Parathyroid adenoma (tissue), 2 donors: ENCODE data around the gene PIKFYVE.
"Not testable (repeated sequence)": the region's sequence is repeated elsewhere in the genome, so short reads cannot be mapped to it uniquely, and the experiment has no call there.

Experiments used
- H2AFZ ChIP-seq: fragments of 300-600 bp; sonication (generic); one replicate; pipeline ENCODE4 v1.7.0; 2017; ENCODE audit warnings: antibody characterized with exemption, mild to moderate bottlenecking
- H3K27ac ChIP-seq: fragments of 300-600 bp; sonication (generic); one replicate; pipeline ENCODE4 v1.7.0; 2017
- H3K27me3 ChIP-seq: fragments of 300-600 bp; sonication (generic); one replicate; pipeline ENCODE4 v1.7.0; 2017; ENCODE audit warnings: low read length; ENCODE audit not compliant: control insufficient read depth, insufficient read depth
- H3K36me3 ChIP-seq: fragments of 300-600 bp; sonication (generic); one replicate; pipeline ENCODE4 v1.7.0; 2017; ENCODE audit warnings: low read length; ENCODE audit not compliant: control insufficient read depth, insufficient read depth
- H3K4me1 ChIP-seq: fragments of 300-600 bp; sonication (generic); one replicate; pipeline ENCODE4 v1.7.0; 2017; ENCODE audit warnings: control low read depth
- H3K4me2 ChIP-seq: fragments of 300-600 bp; sonication (generic); one replicate; pipeline ENCODE4 v1.7.0; 2017; ENCODE audit warnings: low read length
- H3K4me3 ChIP-seq: fragments of 300-600 bp; sonication (generic); one replicate; pipeline ENCODE4 v1.7.0; 2017; ENCODE audit warnings: low read depth, low read length
- H3K79me2 ChIP-seq: fragments of 300-600 bp; sonication (generic); one replicate; pipeline ENCODE4 v1.7.0; 2017; ENCODE audit warnings: control low read depth
- H3K9ac ChIP-seq: fragments of 300-600 bp; sonication (generic); one replicate; pipeline ENCODE4 v1.7.0; 2017; ENCODE audit warnings: mild to moderate bottlenecking
- H3K9me3 ChIP-seq: fragments of 300-600 bp; sonication (generic); one replicate; pipeline ENCODE4 v1.7.0; 2017; ENCODE audit warnings: low read length; ENCODE audit not compliant: control insufficient read depth
- CTCF ChIP-seq: fragments of 300-600 bp; sonication (generic); IDR thresholded peaks from one replicate; pipeline ENCODE4 v1.7.0; 2017; ENCODE audit warnings: antibody characterized with exemption, mild to moderate bottlenecking
- donor health status: primary hyperparathyroidism.

Gene PIKFYVE

GRCh38 chr2:208265371-208265800 is 669 bp upstream of the PIKFYVE start:
- Histone ChIP-seq H3K4me3 (peak overlapping the region; percentile 80), H3K79me2 (peaks cover 27% of the 10 kb centered on the region), H3K27me3 (no peaks in the 10 kb centered on the region), H3K9ac (no peak overlapping the region), H3K27ac (peak overlapping the region; percentile 82), H3K36me3 (no peaks in the 10 kb centered on the region), H3K4me2 (peak overlapping the region; percentile 82), H2AFZ (peak overlapping the region; percentile 92), H3K4me1 (peaks cover 6% of the 10 kb centered on the region), H3K9me3 (no peaks in the 10 kb centered on the region)
- TF ChIP-seq CTCF: no peak

- H3K27me3 ChIP-seq: no peaks in the 10 kb centered on the region
- H3K4me2 ChIP-seq: peak overlapping the region; percentile 82
- no peak for TF ChIP-seq CTCF
- H3K9ac ChIP-seq: peak overlapping the region; percentile 90
- peaks cover 27% of the 10 kb centered on the region for H3K79me2 ChIP-seq
- peak overlapping the region; percentile 92 for H2AFZ ChIP-seq
- no peaks in the 10 kb centered on the region for H3K36me3 ChIP-seq
- H3K27ac ChIP-seq: peak overlapping the region; percentile 82
- H3K4me1 ChIP-seq: peaks cover 6% of the 10 kb centered on the region
- H3K9me3 ChIP-seq: no peaks in the 10 kb centered on the region
- peak overlapping the region; percentile 80 for H3K4me3 ChIP-seq
These were observed 468 bp downstream of the PIKFYVE start for GRCh38 chr2:208266553-208266893.

GRCh38 chr2:208266936-208267335 is 881 bp downstream of the PIKFYVE start:
- Histone ChIP-seq H3K9ac (no peak overlapping the region), H3K4me3 (peak overlapping the region; percentile 80), H3K4me1 (peaks cover 6% of the 10 kb centered on the region), H3K4me2 (peak overlapping the region; percentile 82), H2AFZ (peak overlapping the region; percentile 92), H3K9me3 (no peaks in the 10 kb centered on the region), H3K79me2 (peaks cover 27% of the 10 kb centered on the region), H3K27me3 (no peaks in the 10 kb centered on the region), H3K27ac (peak overlapping the region; percentile 82), H3K36me3 (no peaks in the 10 kb centered on the region)
- TF ChIP-seq CTCF: no peak

- not testable (repeated sequence) for H3K9me3 ChIP-seq, H3K36me3 ChIP-seq, H3K27me3 ChIP-seq, H3K4me3 ChIP-seq, H3K27ac ChIP-seq, H3K9ac ChIP-seq, H2AFZ ChIP-seq, H3K4me1 ChIP-seq
- peak overlapping the region; percentile 82 for H3K4me2 ChIP-seq
- peaks cover 27% of the 10 kb centered on the region for H3K79me2 ChIP-seq
These were observed 1.5 kb downstream of the PIKFYVE start for GRCh38 chr2:208267526-208267925.

- no peak overlapping the region for H3K4me3 ChIP-seq
- H3K4me1 ChIP-seq: peaks cover 6% of the 10 kb centered on the region
- H3K79me2 ChIP-seq: peaks cover 27% of the 10 kb centered on the region
- H2AFZ ChIP-seq: no peak overlapping the region
- TF ChIP-seq CTCF: no peak
- H3K27me3 ChIP-seq: no peaks in the 10 kb centered on the region
- H3K36me3 ChIP-seq: no peaks in the 10 kb centered on the region
- H3K4me2 ChIP-seq: no peak overlapping the region
- H3K27ac ChIP-seq: no peak overlapping the region
- H3K9me3 ChIP-seq: no peaks in the 10 kb centered on the region
- no peak overlapping the region for H3K9ac ChIP-seq
These were observed 2.3 kb downstream of the PIKFYVE start for GRCh38 chr2:208268156-208268952.
